Measurements from ENCODE around the gene PHACTR1. TPM values are rescaled to one million over a fixed set of nuclear protein-coding genes. Genes with fewer than 3 reads are reported as not detected.

The PHACTR1 gene
- total RNA-seq, 1 experiment from 2014 or later: 0.05 TPM

- BruUV-seq (replicated peaks): no TSS peak
- no peaks in the 10 kb centered on the region for H3K4me1 ChIP-seq (ENCODE audit: control insufficient read depth, insufficient read depth, low read length)
- POLR2A ChIA-PET: no interaction called here
- no peak for DNase-seq (ENCODE audit: low read depth, low spot score)
- intact Hi-C loops (cut with micrococcal nuclease; ENCODE audit: unreplicated experiment) (no loop called here), in situ Hi-C loops (cut with HindIII; ENCODE audit: low pct_unique_long_range_greater_than_20kb, low sequenced_read_pairs) (no loop called here)
- H3K27me3 ChIP-seq (ENCODE audit: control insufficient read depth, insufficient read depth, low read length): peaks cover 2% of the 10 kb centered on the region; the same call in 1 of the 2 replicates
- no peak overlapping the region for H3K4me3 ChIP-seq (ENCODE audit: low read depth in 2 of 2, low read length in 2 of 2)
- TF ChIP-seq CTCF (IDR thresholded peaks at IDR 0.05): no peak
- TF ChIP-seq SIN3A (IDR thresholded peaks at IDR 0.05; ENCODE audit: borderline replicate concordance, insufficient read depth, low read depth, low read length): no peak
- TF ChIP-seq TCF7L2 (IDR thresholded peaks at IDR 0.05; ENCODE audit: low read depth, low read length): no peak
- TF ChIP-seq, protein P1, sequence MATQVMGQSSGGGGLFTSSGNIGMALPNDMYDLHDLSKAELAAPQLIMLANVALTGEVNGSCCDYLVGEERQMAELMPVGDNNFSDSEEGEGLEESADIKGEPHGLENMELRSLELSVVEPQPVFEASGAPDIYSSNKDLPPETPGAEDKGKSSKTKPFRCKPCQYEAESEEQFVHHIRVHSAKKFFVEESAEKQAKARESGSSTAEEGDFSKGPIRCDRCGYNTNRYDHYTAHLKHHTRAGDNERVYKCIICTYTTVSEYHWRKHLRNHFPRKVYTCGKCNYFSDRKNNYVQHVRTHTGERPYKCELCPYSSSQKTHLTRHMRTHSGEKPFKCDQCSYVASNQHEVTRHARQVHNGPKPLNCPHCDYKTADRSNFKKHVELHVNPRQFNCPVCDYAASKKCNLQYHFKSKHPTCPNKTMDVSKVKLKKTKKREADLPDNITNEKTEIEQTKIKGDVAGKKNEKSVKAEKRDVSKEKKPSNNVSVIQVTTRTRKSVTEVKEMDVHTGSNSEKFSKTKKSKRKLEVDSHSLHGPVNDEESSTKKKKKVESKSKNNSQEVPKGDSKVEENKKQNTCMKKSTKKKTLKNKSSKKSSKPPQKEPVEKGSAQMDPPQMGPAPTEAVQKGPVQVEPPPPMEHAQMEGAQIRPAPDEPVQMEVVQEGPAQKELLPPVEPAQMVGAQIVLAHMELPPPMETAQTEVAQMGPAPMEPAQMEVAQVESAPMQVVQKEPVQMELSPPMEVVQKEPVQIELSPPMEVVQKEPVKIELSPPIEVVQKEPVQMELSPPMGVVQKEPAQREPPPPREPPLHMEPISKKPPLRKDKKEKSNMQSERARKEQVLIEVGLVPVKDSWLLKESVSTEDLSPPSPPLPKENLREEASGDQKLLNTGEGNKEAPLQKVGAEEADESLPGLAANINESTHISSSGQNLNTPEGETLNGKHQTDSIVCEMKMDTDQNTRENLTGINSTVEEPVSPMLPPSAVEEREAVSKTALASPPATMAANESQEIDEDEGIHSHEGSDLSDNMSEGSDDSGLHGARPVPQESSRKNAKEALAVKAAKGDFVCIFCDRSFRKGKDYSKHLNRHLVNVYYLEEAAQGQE (IDR thresholded peaks at IDR 0.05; ENCODE audit: insufficient read depth in 1 of 2, low read depth in 2 of 2, low read length in 1 of 2): no peak
- TF ChIP-seq POLR2AphosphoS5 (IDR thresholded peaks at IDR 0.05; ENCODE audit: low read depth, low read length): no peak
- CTCF ChIA-PET: no interaction called here
- ATAC-seq: no peak
- H3K9me3 ChIP-seq (ENCODE audit: control insufficient read depth, insufficient read depth, low read depth, low read length): no peaks in the 10 kb centered on the region
- H3K27ac ChIP-seq (ENCODE audit: low read length): no peak overlapping the region
- H3K36me3 ChIP-seq (ENCODE audit: control insufficient read depth, insufficient read depth, low read length): no peaks in the 10 kb centered on the region
These were observed 558.3 kb downstream of the PHACTR1 start for GRCh38 chr6:13274707-13275434.

DNA sequence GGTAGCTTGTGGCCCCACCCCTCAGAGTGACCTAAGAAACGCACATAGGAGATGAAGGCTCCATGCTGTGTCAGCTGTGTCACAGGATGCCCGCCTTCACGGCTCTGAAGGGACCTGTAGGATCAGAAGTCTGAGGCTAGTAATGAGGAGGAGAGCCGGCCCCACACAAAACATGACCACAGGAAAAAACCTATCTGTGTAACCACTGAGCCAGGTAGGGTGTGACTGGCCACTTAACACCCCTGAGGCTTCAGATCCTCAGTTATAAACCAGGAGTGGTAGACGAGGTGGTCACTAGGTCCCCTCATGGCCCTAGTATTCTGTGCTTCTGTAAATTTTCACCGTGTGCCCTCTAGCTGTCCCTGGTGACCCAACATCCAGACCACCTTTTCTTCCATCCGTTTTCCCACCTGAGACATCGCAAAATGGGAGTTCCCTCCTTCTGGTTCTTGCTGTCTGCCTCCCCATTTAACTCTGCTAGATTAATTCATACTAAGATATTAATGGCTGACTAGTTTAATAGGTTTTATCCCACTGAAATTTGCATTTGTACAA, 558.9 kb downstream of the PHACTR1 start:
- POLR2A ChIA-PET: no interaction called here
- CTCF ChIA-PET: no interaction called here
- no peaks in the 10 kb centered on the region for H3K4me1 ChIP-seq (ENCODE audit: control insufficient read depth, insufficient read depth, low read length)
- no peak for ATAC-seq
- H3K36me3 ChIP-seq (ENCODE audit: control insufficient read depth, insufficient read depth, low read length): no peaks in the 10 kb centered on the region
- in situ Hi-C loops (cut with HindIII; ENCODE audit: low pct_unique_long_range_greater_than_20kb, low sequenced_read_pairs) (no loop called here), intact Hi-C loops (cut with micrococcal nuclease; ENCODE audit: unreplicated experiment) (no loop called here)
- TF ChIP-seq, protein P1 (IDR thresholded peaks at IDR 0.05; ENCODE audit: insufficient read depth in 1 of 2, low read depth in 2 of 2, low read length in 1 of 2): no peak
- no peak for TF ChIP-seq POLR2AphosphoS5 (IDR thresholded peaks at IDR 0.05; ENCODE audit: low read depth, low read length)
- TF ChIP-seq TCF7L2 (IDR thresholded peaks at IDR 0.05; ENCODE audit: low read depth, low read length): no peak
- no peak for TF ChIP-seq CTCF (IDR thresholded peaks at IDR 0.05)
- TF ChIP-seq SIN3A (IDR thresholded peaks at IDR 0.05; ENCODE audit: borderline replicate concordance, insufficient read depth, low read depth, low read length): no peak
- peaks cover 2% of the 10 kb centered on the region; the same call in 1 of the 2 replicates for H3K27me3 ChIP-seq (ENCODE audit: control insufficient read depth, insufficient read depth, low read length)
- H3K4me3 ChIP-seq (ENCODE audit: low read depth in 2 of 2, low read length in 2 of 2): no peak overlapping the region
- no peak overlapping the region for H3K27ac ChIP-seq (ENCODE audit: low read length)
- no peaks in the 10 kb centered on the region for H3K9me3 ChIP-seq (ENCODE audit: control insufficient read depth, insufficient read depth, low read depth, low read length)
- no TSS peak for BruUV-seq (replicated peaks)
- no peak for DNase-seq (ENCODE audit: low read depth, low spot score)
